SK-N-SH treated with all-trans-retinoic acid at 6 μM for 48 hours (cell line): Measurements from ENCODE around the gene FIBP.

ENCODE experiments used
- ARNTL ChIP-seq: fragments of 450-650 bp; formaldehyde crosslinking; IDR thresholded peaks from 2 replicates; pipeline ENCODE4 v1.5.0; 2020; ENCODE audit warnings: low read depth, mild to moderate bottlenecking, moderate library complexity, borderline replicate concordance
- ESRRG ChIP-seq: fragments of 250-450 bp; sonication (Bioruptor Pico); IDR thresholded peaks from 2 replicates; pipeline ENCODE4 v1.6.1; 2021; ENCODE audit warnings: mild to moderate bottlenecking
- PPARA ChIP-seq: fragments of 250-450 bp; sonication (Bioruptor Pico); IDR thresholded peaks from 2 replicates; pipeline ENCODE4 v1.5.0; 2020; ENCODE audit warnings: mild to moderate bottlenecking, borderline replicate concordance
- ZC3H10 ChIP-seq: fragments of 250-450 bp; sonication (Bioruptor Pico); IDR thresholded peaks from 2 replicates; pipeline ENCODE4 v1.5.1; 2021; ENCODE audit warnings: mild to moderate bottlenecking, moderate library complexity
- ZFP30 ChIP-seq: fragments of 450-650 bp; formaldehyde crosslinking; IDR thresholded peaks from 2 replicates; pipeline ENCODE4 v1.5.0; 2022; ENCODE audit warnings: mild to moderate bottlenecking, moderate library complexity
- ZNF565 ChIP-seq: fragments of 450-650 bp; formaldehyde crosslinking; conservative IDR thresholded peaks from 2 replicates; pipeline ENCODE4 v1.5.0; 2020; ENCODE audit warnings: low read depth, mild to moderate bottlenecking, moderate library complexity
- ZNF8 ChIP-seq: fragments of 450-650 bp; formaldehyde crosslinking; IDR thresholded peaks from 2 replicates; pipeline ENCODE4 v1.5.0; 2020; ENCODE audit warnings: mild to moderate bottlenecking, moderate library complexity
- TF ChIP-seq, protein P1 (sequence below): fragments of 250-450 bp; sonication (Bioruptor Pico); IDR thresholded peaks from 2 replicates; pipeline ENCODE4 v1.5.1; 2020; ENCODE audit warnings: low read depth, mild to moderate bottlenecking, moderate library complexity
- TF ChIP-seq, protein P2 (sequence below): fragments of 250-450 bp; sonication (Bioruptor Pico); IDR thresholded peaks from 2 replicates; pipeline ENCODE4 v1.8.0; 2020; ENCODE audit warnings: mild to moderate bottlenecking, moderate library complexity, borderline replicate concordance

DNA sequence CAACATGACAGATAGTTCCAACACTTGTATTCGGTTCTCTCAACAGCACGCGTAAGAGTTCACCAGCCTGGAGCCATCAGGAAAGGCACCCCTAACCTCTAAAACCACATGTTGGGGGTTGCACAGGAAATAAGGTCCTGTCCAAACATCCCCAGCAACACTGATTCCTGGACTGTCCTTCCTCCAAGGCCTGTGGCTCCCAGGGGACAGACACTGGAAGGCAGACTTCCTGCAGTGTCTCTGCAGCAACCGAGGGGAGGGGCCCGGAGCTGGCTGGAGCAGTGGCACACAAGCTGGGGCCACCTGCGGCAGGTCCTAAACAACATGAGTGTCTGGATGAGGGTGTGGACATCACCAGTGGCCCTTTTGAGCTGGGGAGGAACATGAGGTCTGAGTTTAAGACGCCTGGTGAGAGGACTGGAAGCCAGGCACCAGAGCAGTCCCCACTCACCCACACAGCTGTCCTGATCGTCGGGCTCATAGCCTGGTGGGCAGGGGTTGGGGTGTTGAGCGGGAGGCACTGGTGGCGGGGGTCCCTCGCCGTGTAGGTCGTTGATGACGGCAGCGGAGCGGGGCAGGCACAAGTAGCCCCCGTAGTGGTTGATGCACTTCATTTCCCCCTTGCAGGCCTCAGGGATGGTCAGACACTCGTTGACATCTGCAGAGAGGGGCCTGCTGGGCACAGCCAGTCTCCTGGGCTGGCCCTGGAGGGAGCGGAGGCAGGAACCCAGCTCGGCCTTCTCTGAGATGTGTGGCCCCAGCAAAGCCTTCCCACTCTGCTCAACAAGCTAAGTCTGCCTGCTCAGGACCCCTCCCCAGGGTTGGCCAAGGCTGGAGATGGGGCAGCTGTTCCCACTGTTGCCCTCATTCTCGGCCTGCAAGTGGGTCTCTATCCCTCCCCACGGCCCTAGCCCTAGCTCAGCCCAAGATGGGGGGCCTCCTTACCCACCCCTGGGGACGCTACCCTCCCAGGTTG lies 17.3 kb downstream of the FIBP start:
- TF ChIP-seq PPARA (CRISPR knock-in tag) (no peak), ARNTL (CRISPR knock-in tag) (no peak), ZC3H10 (CRISPR knock-in tag) (no peak), ZNF565 (CRISPR knock-in tag) (no peak), ZNF8 (CRISPR knock-in tag) (no peak), ZFP30 (no peak), ESRRG (no peak)
- TF ChIP-seq, protein P1, sequence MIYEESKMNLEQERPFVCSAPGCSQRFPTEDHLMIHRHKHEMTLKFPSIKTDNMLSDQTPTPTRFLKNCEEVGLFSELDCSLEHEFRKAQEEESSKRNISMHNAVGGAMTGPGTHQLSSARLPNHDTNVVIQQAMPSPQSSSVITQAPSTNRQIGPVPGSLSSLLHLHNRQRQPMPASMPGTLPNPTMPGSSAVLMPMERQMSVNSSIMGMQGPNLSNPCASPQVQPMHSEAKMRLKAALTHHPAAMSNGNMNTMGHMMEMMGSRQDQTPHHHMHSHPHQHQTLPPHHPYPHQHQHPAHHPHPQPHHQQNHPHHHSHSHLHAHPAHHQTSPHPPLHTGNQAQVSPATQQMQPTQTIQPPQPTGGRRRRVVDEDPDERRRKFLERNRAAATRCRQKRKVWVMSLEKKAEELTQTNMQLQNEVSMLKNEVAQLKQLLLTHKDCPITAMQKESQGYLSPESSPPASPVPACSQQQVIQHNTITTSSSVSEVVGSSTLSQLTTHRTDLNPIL (CRISPR knock-in tag): no peak
- TF ChIP-seq, protein P2, sequence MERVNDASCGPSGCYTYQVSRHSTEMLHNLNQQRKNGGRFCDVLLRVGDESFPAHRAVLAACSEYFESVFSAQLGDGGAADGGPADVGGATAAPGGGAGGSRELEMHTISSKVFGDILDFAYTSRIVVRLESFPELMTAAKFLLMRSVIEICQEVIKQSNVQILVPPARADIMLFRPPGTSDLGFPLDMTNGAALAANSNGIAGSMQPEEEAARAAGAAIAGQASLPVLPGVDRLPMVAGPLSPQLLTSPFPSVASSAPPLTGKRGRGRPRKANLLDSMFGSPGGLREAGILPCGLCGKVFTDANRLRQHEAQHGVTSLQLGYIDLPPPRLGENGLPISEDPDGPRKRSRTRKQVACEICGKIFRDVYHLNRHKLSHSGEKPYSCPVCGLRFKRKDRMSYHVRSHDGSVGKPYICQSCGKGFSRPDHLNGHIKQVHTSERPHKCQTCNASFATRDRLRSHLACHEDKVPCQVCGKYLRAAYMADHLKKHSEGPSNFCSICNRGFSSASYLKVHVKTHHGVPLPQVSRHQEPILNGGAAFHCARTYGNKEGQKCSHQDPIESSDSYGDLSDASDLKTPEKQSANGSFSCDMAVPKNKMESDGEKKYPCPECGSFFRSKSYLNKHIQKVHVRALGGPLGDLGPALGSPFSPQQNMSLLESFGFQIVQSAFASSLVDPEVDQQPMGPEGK (CRISPR knock-in tag): no peak
